ENCODE results near the gene CD6. TPM values are rescaled to one million over a fixed set of nuclear protein-coding genes. Genes with fewer than 3 reads are reported as not detected.

Gene CD6
- total and polyA plus RNA-seq, 2 donors (not counting 3 experiments of a cell fraction or from before 2014, with no cell fraction given), result not detected

DNA sequence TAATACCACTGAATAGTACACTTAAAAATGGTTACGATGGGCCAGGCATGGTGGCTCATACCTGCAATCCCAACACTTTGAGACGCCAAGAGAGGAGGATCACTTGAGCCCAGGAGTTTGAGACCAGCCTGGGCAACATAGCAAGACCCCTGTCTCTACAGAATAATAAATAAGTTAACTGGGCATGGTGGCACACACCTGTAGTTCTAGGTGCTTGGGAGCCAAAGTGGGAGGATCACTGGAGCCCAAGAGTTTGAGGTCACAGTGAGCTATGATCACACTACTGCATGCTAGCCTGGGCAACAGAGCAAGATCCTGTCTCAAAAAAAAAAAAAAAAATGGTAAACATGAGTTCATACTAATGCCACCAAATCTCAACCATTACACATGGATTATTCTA lies 61.3 kb downstream of the CD6 start:
- intact Hi-C loops (cut with micrococcal nuclease), result no loop called here
- ChIA-PET POLR2A (no interaction called here), CTCF (no interaction called here)
- no peak for FAIRE-seq
- H4K20me1 ChIP-seq (replicated peaks; ENCODE audit: control insufficient read depth, extremely low read depth, insufficient read depth, low read length), result no peaks in the 10 kb centered on the region
- dilution Hi-C loops (cut with MboI; ENCODE audit: extremely low pct_ligation_motif_present, low sequenced_read_pairs), result no loop called here
- no peak for TF ChIP-seq CTCF (IDR thresholded peaks at IDR 0.05; ENCODE audit: extremely low read depth in 1 of 2, insufficient read depth in 1 of 2, low read depth in 1 of 2, low read length in 2 of 2)
- no peak for TF ChIP-seq MYC (IDR thresholded peaks at IDR 0.05; ENCODE audit: low read depth, low read length)
- TF ChIP-seq, protein P1, sequence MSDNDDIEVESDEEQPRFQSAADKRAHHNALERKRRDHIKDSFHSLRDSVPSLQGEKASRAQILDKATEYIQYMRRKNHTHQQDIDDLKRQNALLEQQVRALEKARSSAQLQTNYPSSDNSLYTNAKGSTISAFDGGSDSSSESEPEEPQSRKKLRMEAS (IDR thresholded peaks at IDR 0.05; ENCODE audit: insufficient read depth, insufficient read length), result no peak
- no peak for TF ChIP-seq POLR2AphosphoS5 (IDR thresholded peaks at IDR 0.05; ENCODE audit: insufficient read depth, low read depth, low read length)
- no peak for TF ChIP-seq GATA2 (IDR thresholded peaks at IDR 0.05; ENCODE audit: insufficient read depth, insufficient read length, low read depth, low read length)
- TF ChIP-seq POLR2A (IDR thresholded peaks at IDR 0.05; ENCODE audit: low read depth, low read length), result no peak
- H3K9me1 ChIP-seq (replicated peaks; ENCODE audit: control insufficient read depth, extremely low read depth, insufficient read depth, low read length), result no peaks in the 10 kb centered on the region
- no peak overlapping the region for H3K4me3 ChIP-seq (replicated peaks in 1 of 3; ENCODE audit: insufficient read depth in 1 of 3, low read depth in 1 of 3, low read length in 3 of 3)
- H3K27me3 ChIP-seq (ENCODE audit: control insufficient read depth in 2 of 2, insufficient read depth in 2 of 2, low read length in 2 of 2), result no peaks in the 10 kb centered on the region
- BruUV-seq (replicated peaks), result no TSS peak
- H3K79me2 ChIP-seq (ENCODE audit: control insufficient read depth, insufficient read depth, low read length), result no peaks in the 10 kb centered on the region
- H3K4me2 ChIP-seq (ENCODE audit: insufficient read depth, low read length), result no peak overlapping the region
- no peaks in the 10 kb centered on the region for H3K4me1 ChIP-seq (ENCODE audit: control insufficient read depth, extremely low read depth, insufficient read depth, low read length)
- DNase-seq (ENCODE audit: low read depth, low spot score), result no peak
- H2AFZ ChIP-seq (ENCODE audit: low read depth, low read length), result no peak overlapping the region
- no peak overlapping the region for H3K27ac ChIP-seq (ENCODE audit: insufficient read depth, low read depth, low read length)
- H3K9me3 ChIP-seq (replicated peaks; ENCODE audit: control insufficient read depth, insufficient read depth, low read length), result no peaks in the 10 kb centered on the region
- H3K36me3 ChIP-seq (ENCODE audit: control insufficient read depth in 2 of 2, extremely low read depth in 1 of 2, insufficient read depth in 2 of 2, low read length in 2 of 2), result no peaks in the 10 kb centered on the region
- no peak overlapping the region for H3K9ac ChIP-seq (replicated peaks; ENCODE audit: extremely low read depth, insufficient read depth, low read length)

- dilution Hi-C loops (cut with MboI; ENCODE audit: extremely low pct_ligation_motif_present, low sequenced_read_pairs), result no loop called here
These were observed 61.9 kb downstream of the CD6 start for GRCh38 chr11:61033417-61033816.

More at GRCh38 chr11:61033417-61033816, 61.9 kb downstream of the CD6 start:
- no peak overlapping the region for H3K4me2 ChIP-seq (ENCODE audit: insufficient read depth, low read length)
- DNase-seq (ENCODE audit: low read depth, low spot score), result no peak
- no peaks in the 10 kb centered on the region for H4K20me1 ChIP-seq (replicated peaks; ENCODE audit: control insufficient read depth, extremely low read depth, insufficient read depth, low read length)
- no peak overlapping the region for H3K9ac ChIP-seq (replicated peaks; ENCODE audit: extremely low read depth, insufficient read depth, low read length)
- H3K4me3 ChIP-seq (replicated peaks in 1 of 3; ENCODE audit: insufficient read depth in 1 of 3, low read depth in 1 of 3, low read length in 3 of 3), result no peak overlapping the region
- H3K9me1 ChIP-seq (replicated peaks; ENCODE audit: control insufficient read depth, extremely low read depth, insufficient read depth, low read length), result no peaks in the 10 kb centered on the region
- H3K36me3 ChIP-seq (ENCODE audit: control insufficient read depth in 2 of 2, extremely low read depth in 1 of 2, insufficient read depth in 2 of 2, low read length in 2 of 2), result no peaks in the 10 kb centered on the region
- no peaks in the 10 kb centered on the region for H3K27me3 ChIP-seq (ENCODE audit: control insufficient read depth in 2 of 2, insufficient read depth in 2 of 2, low read length in 2 of 2)
- FAIRE-seq, result no peak
- no peak overlapping the region for H2AFZ ChIP-seq (ENCODE audit: low read depth, low read length)
- TF ChIP-seq EZH2 (IDR thresholded peaks at IDR 0.05; ENCODE audit: borderline replicate concordance, low read depth, low read length, severe bottlenecking) (no peak), JUN (IDR thresholded peaks at IDR 0.05; ENCODE audit: borderline replicate concordance, insufficient read depth, insufficient read length, low read depth) (no peak), POLR2AphosphoS5 (IDR thresholded peaks at IDR 0.05; ENCODE audit: insufficient read depth, low read depth, low read length) (no peak), FOS (IDR thresholded peaks at IDR 0.05; ENCODE audit: borderline replicate concordance, insufficient read depth, low read length) (no peak), CTCF (IDR thresholded peaks at IDR 0.05; ENCODE audit: extremely low read depth in 1 of 2, insufficient read depth in 1 of 2, low read depth in 1 of 2, low read length in 2 of 2) (no peak), GATA2 (IDR thresholded peaks at IDR 0.05; ENCODE audit: insufficient read depth, insufficient read length, low read depth, low read length) (no peak), POLR2A (IDR thresholded peaks at IDR 0.05; ENCODE audit: low read depth, low read length) (no peak), MYC (IDR thresholded peaks at IDR 0.05; ENCODE audit: low read depth, low read length) (no peak)
- TF ChIP-seq, protein P1 (IDR thresholded peaks at IDR 0.05; ENCODE audit: insufficient read depth, insufficient read length), result no peak
- no peak overlapping the region for H3K27ac ChIP-seq (ENCODE audit: insufficient read depth, low read depth, low read length)
- H3K9me3 ChIP-seq (replicated peaks; ENCODE audit: control insufficient read depth, insufficient read depth, low read length), result no peaks in the 10 kb centered on the region
- no peaks in the 10 kb centered on the region for H3K4me1 ChIP-seq (ENCODE audit: control insufficient read depth, extremely low read depth, insufficient read depth, low read length)
- ChIA-PET POLR2A (no interaction called here), CTCF (no interaction called here)
- intact Hi-C loops (cut with micrococcal nuclease), result no loop called here
- no peaks in the 10 kb centered on the region for H3K79me2 ChIP-seq (ENCODE audit: control insufficient read depth, insufficient read depth, low read length)
- no TSS peak for BruUV-seq (replicated peaks)
